Glomerular visceral epithelial cell (primary cell): ENCODE results near the gene MAP7.
"Not testable (repeated sequence)": the region's sequence is repeated elsewhere in the genome, so short reads cannot be mapped to it uniquely, and the experiment has no call there.

Experiments used
- DNase-seq: peaks from one replicate; pipeline ENCODE4 v3.0.0-alpha.2; 2016; ENCODE audit errors: extremely low spot score

The MAP7 gene

GRCh38 chr6:136424901-136425300 lies 125.3 kb downstream of the MAP7 start:
- no peak for DNase-seq

- DNase-seq = no peak
Measured at GRCh38 chr6:136424450-136424849, 125.8 kb downstream of the MAP7 start.

GRCh38 chr6:136421537-136422158 lies 128.6 kb downstream of the MAP7 start:
- DNase-seq = no peak

DNA sequence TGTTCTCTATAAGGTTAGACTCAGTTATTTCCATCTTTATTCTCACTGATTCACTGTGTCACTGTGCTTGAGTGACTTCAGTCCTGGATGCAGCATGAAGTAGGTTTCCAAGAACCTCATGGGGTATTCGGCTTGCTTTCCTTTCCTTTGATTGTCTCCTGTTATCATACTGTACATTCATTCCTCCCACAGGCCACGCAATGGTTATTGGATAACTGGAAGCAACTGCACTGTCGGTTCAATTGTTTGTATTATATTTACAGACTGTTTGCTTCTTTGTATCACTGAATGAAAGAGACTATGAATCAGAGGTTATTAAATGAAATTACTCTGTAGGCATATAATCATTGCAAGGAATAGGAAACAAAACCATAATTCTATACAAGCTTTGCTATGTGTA lies 129.4 kb downstream of the MAP7 start:
- DNase-seq = no peak

DNA sequence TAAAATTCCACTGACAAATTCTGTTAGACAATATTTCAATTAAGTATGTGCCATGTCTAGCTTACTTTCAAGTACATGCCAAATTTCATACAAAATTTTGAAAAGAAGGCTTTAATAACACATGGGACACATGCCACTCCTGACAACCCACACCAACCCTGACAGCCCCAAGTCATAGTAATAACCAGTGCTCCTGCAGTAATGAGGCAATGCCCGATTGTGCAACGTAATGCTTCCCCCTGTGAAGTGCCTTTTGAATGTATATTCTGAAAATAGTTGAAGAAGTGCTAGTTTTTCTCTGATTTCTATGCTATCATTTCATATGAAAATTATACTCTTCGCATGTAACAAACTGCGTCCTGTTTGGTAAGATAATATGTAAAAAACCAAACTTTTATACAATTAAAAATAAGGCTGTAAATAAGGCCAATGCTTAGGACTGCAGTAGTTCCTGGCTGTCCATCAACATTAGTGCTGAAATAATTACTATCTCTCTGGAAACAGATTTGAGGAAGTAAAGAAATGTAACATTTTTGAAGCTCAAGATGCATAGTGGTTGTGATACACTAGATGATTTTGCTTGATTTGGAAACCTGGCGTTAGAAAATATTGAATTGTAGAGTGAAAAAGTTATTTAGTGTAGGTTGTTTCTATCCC lies 134.7 kb downstream of the MAP7 start:
- DNase-seq = no peak

DNA sequence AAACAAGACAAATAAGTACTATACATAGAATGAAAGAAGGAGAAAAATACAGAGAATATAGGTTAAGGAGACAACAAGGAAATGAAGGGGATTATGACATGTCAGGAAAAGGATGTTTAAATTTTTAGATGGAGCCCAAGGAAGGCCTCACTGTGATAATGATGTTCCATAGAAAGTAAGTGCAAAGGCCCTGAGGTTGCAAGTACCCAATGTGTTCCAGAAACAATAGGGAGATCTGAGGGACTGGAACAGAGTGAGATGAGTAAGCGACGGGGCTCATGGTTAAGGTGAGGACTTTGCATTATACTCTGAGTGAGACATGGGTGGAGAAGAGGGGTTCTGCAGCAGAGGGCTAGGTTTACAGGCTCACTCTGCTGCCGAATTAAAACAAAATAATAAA lies 137.8 kb downstream of the MAP7 start:
- DNase-seq = no peak

- no peak for DNase-seq
Measured at GRCh38 chr6:136411453-136412354, 138.5 kb downstream of the MAP7 start.

DNA sequence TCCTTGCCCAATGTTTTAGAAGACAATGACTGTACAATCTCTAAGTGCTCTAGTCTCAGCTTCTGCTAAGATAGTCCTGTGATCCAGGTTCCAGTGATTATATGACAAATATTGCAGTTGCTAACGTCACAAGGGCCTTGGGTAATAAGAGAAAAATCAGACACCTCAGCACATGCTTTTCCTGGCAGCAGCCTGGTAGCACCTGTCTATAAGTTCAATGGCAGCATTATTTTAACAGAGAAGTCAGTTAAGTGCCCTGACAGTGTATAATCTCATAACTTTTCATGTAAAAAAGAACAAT lies 139.2 kb downstream of the MAP7 start:
- DNase-seq = no peak

GRCh38 chr6:136410201-136411024 lies 139.8 kb downstream of the MAP7 start:
- DNase-seq = no peak

GRCh38 chr6:136409597-136409996 lies 140.6 kb downstream of the MAP7 start:
- DNase-seq = no peak

DNA sequence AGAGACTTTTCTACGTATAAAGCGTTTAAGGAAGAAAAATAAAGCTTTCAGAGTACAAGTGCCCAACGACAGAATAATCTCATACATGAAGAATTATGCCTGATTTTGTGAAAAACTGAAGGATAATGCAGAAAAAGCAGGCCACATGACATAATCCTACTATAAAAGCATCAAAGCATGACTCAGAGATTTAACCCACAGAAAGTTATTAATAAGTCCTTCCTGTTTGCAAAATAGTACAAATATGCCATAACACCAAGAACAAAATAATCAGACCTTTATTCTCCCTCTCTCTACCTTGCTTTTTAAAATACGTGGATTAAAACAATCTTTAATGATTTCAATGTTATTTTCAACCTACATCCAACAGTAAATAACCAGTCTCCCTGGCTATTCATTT lies 142.0 kb downstream of the MAP7 start:
- no peak for DNase-seq

- DNase-seq = no peak
Measured at GRCh38 chr6:136405420-136406029, 144.7 kb downstream of the MAP7 start.

DNA sequence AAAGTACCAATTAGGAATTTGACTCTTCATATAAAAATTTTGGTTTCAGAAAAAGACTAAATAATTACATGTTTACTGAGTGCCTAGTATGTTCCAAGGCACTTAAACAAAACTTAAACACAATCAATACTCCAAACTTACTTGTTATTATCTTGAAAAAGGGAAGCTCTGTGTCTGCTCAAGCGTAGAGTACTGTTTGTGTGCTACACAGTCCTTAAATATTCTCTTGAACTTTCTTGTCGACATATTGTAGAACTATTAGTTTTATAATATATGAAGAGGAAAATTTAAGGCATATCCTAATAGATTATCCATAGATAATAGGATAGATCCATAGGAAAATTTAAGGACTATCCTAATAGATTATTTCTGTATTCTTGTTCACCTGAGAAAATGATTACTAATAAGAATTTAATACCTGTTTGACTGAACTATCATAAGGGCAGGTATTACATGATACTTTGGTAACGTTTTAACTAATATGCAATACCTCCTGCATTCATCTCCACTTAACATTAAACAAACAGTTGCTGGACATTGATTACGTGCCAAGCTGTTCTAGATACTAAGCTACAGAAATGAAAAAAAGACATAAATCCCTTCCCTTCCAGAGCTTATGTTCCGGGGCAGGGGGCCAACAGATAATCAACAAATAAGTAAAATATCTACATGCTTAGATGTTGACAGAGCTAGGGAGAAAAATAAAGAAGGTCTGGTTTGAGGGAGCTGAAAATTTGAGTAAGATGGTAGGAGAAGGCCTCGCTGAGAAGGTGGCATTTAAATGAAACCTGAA lies 145.4 kb downstream of the MAP7 start:
- DNase-seq = no peak

DNA sequence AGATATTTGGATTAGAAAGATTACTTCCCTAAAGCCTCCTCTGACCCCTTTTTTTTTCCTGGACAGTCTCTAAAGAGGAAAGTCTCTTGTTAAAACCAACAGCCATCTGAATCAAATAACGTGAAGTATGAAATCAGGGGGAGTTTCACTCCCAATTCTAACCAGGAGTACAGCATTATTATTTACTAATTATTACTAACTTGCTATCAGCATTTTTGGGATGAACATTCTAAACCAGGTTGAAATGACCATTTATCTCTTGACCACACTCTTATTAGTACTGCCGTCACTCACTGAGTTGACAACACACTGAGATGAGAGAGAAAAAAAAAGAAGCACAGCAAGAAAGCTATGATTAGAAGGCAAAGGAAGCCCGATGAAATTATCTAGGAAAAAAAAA lies 146.2 kb downstream of the MAP7 start:
- DNase-seq = no peak

DNA sequence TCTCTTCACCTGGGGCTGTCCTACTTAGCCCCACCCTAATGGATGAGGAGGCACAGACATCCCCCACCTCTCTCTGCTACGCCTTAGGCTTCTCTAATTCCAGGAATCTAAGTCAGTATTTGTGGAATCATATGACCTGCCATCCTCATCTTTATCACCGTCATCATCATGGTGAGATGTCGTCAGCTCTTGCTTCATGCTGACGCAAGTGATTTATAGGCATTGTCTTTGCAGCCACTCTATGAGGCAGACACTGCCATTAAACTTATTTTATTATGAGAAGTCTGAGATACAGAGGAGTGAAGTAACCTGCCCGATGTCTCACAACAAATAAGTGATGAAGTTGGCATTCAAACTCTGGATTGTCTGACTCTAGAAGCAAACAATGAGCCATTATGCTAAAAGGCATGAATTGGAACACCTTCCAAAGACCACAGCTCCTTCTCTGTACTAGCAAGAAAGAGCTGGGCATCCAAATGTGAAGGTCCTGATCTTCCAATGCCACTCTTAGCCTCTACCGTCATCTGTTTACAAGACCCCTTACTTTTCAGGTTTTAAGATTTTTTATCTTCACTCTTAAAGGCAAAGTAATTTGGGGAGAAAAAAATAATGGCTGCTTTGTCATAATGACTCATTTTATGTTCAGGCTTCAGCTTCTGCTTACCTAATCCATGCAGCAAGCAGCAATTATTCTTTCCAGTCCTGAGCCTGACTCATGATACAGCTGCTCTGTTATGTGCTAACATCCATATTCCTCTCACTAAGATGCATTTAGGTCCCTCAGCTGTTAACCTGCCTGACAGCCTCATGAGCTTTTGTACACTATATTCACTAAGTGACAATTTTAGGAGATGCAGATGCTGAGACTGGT lies 146.9 kb downstream of the MAP7 start:
- DNase-seq = peak; percentile 74

- DNase-seq = peak; percentile 15
Measured at GRCh38 chr6:136401749-136402148, 148.5 kb downstream of the MAP7 start.

GRCh38 chr6:136401236-136401635 lies 149.0 kb downstream of the MAP7 start:
- DNase-seq = not testable (repeated sequence)

GRCh38 chr6:136398453-136398852 lies 151.8 kb downstream of the MAP7 start:
- DNase-seq = no peak

DNA sequence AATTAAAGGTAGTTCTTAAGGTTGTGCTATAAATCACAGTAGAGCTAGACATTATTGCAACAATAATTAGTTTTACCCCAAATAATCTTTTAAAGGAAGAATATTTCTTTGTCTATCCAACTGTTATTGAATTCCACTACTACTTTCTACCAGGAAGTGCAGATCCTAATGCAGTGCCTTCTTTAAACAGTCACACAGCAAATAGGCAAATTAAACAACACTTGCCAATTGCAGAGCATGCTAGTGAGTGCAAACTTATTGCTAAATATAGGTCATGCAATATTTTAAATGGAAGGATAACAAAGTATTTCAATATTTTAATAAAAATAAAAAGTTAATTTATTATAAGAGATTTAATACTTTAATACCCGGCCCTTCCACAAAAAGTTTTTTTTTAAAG lies 153.3 kb downstream of the MAP7 start:
- DNase-seq = no peak

DNA sequence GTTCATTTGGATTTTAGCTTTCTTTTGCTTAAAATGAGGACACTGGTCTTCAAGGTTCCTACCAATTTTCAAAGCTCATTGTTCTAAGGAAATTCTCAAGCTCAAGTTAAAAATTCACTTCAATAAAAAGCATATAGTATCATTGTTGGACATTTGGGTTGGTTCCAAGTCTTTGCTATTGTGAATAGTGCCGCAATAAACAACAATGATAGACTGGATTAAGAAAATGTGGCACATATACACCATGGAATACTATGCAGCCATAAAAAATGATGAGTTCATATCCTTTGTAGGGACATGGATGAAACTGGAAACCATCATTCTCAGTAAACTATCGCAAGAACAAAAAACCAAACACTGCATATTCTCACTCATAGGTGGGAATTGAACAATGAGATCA lies 159.3 kb downstream of the MAP7 start:
- DNase-seq = not testable (repeated sequence)
